H1 (cell line): ENCODE results near the gene BATF3. TPM values are rescaled to one million over a fixed set of nuclear protein-coding genes. Genes with fewer than 3 reads are reported as not detected.

ENCODE experiments used
- BCL11A ChIP-seq, 2 experiments: IDR thresholded peaks; one replicate each; pipeline ENCODE4 v1.6.1; 2011; ENCODE audit warnings: low read depth in 2 of 2, low read length in 2 of 2, mild to moderate bottlenecking in 2 of 2
- EP300 ChIP-seq, 2 experiments: IDR thresholded peaks; 1 replicate in 1 of 2; 2 replicates in 1 of 2; pipeline ENCODE4 v1.6.1; 2011 to 2012; ENCODE audit warnings: low read depth in 2 of 2, low read length in 2 of 2, mild to moderate bottlenecking in 2 of 2, borderline replicate concordance in 1 of 2, inconsistent platforms in 1 of 2, moderate library complexity in 1 of 2
- TCF12 ChIP-seq: IDR thresholded peaks from 2 replicates; pipeline ENCODE4 v1.6.1; 2011; ENCODE audit warnings: low read depth, mild to moderate bottlenecking, low read length
- YY1 ChIP-seq: IDR thresholded peaks from 2 replicates; pipeline ENCODE4 v1.6.1; 2011; ENCODE audit warnings: low read depth, mild to moderate bottlenecking, low read length
- polyA plus RNA-seq, 7 experiments: library from polyadenylated mRNA; depleted of rRNA in 3 of 7; stranded (reverse) in 5 of 7; unstranded in 2 of 7; fragments of >200 nt in 5 of 7; fragments of 200-250 nt in 2 of 7; gene quantifications; 1 replicate in 5 of 7; 2 replicates in 1 of 7; 4 replicates in 1 of 7; pipeline versions ENCODE4 v1.2.1 to v1.2.3, GENCODE V29; 2011 to 2013; ENCODE audit warnings: missing spikeins in 2 of 7, mixed read lengths in 2 of 7
- total RNA-seq: library from RNA; stranded (reverse); fragmentation: NEBNext Ultra II Directional; extraction: Animal tissue kit (Norgen Biotek cat#: 25700); gene quantifications from 2 replicates; pipeline ENCODE4 v1.2.1, GENCODE V29; 2021
- TF ChIP-seq, protein P1 (sequence below): IDR thresholded peaks from 2 replicates; pipeline ENCODE4 v1.6.1; 2012; ENCODE audit warnings: inconsistent platforms

Gene BATF3
- total and polyA plus RNA-seq, 2 of the 8 experiments (the other 6 are each of a cell fraction or from before 2014, with no cell fraction given), result 6.3 TPM

DNA sequence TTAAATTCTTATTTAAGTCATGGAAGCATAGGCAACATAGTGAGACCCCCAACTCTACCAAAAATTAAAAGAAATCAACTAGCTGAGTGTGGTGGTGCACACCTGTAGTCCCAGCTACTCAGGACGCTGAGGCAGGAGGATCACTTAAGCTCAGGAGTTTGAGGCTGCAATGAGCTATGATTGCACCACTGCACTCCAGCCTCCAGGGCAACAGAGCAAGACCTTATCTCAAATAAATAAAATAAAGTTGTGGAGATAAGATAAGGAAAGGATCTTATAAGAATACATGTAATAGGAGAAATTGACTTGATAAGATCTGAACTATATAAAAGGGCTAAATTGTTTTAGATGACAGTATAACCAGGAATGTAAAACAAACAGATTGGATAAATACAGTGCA lies 2.3 kb upstream of the BATF3 start (continued):
- TF ChIP-seq TCF12, result no peak
- no peak for TF ChIP-seq EP300 (IDR thresholded peaks at IDR 0.05; ENCODE audit: borderline replicate concordance in 1 of 2, low read depth in 2 of 2, low read length in 2 of 2)
- TF ChIP-seq, protein P1, sequence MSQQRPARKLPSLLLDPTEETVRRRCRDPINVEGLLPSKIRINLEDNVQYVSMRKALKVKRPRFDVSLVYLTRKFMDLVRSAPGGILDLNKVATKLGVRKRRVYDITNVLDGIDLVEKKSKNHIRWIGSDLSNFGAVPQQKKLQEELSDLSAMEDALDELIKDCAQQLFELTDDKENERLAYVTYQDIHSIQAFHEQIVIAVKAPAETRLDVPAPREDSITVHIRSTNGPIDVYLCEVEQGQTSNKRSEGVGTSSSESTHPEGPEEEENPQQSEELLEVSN, result no peak
- no peak for TF ChIP-seq YY1
- TF ChIP-seq BCL11A (IDR thresholded peaks at IDR 0.05; ENCODE audit: low read depth in 2 of 2, low read length in 2 of 2), result no peak
- TF ChIP-seq, all 59 proteins: peak for 0
